ENCODE data around the gene RAB7A. TPM values are rescaled to one million over a fixed set of nuclear protein-coding genes. Genes with fewer than 3 reads are reported as not detected.
"Not testable (repeated sequence)": the region's sequence is repeated elsewhere in the genome, so short reads cannot be mapped to it uniquely, and the experiment has no call there.

RAB7A gene
- polyA plus RNA-seq, 1 donor from 2014 or later, result 42.4 TPM

DNA sequence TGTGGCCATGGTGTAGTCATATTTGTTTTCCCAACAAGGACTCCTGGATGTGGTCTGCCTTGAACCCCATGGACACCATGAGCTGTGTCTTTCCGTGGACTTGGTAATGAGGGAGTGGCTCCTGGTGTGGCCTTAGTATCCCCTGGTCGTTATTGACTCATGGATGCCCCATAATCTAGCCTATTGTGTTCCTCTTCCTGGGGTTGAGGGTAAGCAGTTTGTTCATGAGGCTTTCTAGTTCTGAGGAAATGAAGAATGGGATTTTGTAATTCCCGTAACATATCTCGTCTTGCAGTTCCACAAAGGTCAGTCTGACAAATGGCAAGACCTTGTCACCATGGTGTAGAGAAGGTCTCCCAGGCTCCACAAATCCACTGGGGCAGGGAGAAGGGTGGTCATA lies 22.6 kb downstream of the RAB7A start:
- no peaks in the 10 kb centered on the region for H3F3A ChIP-seq (ENCODE audit: insufficient read depth, low read length, poor library complexity, severe bottlenecking)
- peaks cover 26% of the 10 kb centered on the region for H3K79me2 ChIP-seq (replicated peaks; ENCODE audit: insufficient read depth, low read length)
- no peak overlapping the region for H3K27ac ChIP-seq (ENCODE audit: low read length)
- no peak for TF ChIP-seq POLR2AphosphoS5 (IDR thresholded peaks at IDR 0.05)
- no peak for TF ChIP-seq MXI1 (conservative IDR thresholded peaks at IDR 0.05; ENCODE audit: poor library complexity, severe bottlenecking)
- TF ChIP-seq, protein P1, sequence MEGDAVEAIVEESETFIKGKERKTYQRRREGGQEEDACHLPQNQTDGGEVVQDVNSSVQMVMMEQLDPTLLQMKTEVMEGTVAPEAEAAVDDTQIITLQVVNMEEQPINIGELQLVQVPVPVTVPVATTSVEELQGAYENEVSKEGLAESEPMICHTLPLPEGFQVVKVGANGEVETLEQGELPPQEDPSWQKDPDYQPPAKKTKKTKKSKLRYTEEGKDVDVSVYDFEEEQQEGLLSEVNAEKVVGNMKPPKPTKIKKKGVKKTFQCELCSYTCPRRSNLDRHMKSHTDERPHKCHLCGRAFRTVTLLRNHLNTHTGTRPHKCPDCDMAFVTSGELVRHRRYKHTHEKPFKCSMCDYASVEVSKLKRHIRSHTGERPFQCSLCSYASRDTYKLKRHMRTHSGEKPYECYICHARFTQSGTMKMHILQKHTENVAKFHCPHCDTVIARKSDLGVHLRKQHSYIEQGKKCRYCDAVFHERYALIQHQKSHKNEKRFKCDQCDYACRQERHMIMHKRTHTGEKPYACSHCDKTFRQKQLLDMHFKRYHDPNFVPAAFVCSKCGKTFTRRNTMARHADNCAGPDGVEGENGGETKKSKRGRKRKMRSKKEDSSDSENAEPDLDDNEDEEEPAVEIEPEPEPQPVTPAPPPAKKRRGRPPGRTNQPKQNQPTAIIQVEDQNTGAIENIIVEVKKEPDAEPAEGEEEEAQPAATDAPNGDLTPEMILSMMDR (IDR thresholded peaks at IDR 0.05; ENCODE audit: poor library complexity, severe bottlenecking), result no peak
- TF ChIP-seq, protein P2, sequence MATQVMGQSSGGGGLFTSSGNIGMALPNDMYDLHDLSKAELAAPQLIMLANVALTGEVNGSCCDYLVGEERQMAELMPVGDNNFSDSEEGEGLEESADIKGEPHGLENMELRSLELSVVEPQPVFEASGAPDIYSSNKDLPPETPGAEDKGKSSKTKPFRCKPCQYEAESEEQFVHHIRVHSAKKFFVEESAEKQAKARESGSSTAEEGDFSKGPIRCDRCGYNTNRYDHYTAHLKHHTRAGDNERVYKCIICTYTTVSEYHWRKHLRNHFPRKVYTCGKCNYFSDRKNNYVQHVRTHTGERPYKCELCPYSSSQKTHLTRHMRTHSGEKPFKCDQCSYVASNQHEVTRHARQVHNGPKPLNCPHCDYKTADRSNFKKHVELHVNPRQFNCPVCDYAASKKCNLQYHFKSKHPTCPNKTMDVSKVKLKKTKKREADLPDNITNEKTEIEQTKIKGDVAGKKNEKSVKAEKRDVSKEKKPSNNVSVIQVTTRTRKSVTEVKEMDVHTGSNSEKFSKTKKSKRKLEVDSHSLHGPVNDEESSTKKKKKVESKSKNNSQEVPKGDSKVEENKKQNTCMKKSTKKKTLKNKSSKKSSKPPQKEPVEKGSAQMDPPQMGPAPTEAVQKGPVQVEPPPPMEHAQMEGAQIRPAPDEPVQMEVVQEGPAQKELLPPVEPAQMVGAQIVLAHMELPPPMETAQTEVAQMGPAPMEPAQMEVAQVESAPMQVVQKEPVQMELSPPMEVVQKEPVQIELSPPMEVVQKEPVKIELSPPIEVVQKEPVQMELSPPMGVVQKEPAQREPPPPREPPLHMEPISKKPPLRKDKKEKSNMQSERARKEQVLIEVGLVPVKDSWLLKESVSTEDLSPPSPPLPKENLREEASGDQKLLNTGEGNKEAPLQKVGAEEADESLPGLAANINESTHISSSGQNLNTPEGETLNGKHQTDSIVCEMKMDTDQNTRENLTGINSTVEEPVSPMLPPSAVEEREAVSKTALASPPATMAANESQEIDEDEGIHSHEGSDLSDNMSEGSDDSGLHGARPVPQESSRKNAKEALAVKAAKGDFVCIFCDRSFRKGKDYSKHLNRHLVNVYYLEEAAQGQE (IDR thresholded peaks at IDR 0.05; ENCODE audit: borderline replicate concordance), result no peak
- no peak for TF ChIP-seq EP300 (conservative IDR thresholded peaks at IDR 0.05; ENCODE audit: poor library complexity, severe bottlenecking)
- no peak for TF ChIP-seq SMC3 (conservative IDR thresholded peaks at IDR 0.05; ENCODE audit: poor library complexity)
- no peak for TF ChIP-seq EZH2 (IDR thresholded peaks at IDR 0.05; ENCODE audit: borderline replicate concordance, insufficient read depth, low read length, poor library complexity, severe bottlenecking)
- TF ChIP-seq RAD21 (conservative IDR thresholded peaks at IDR 0.05), result no peak
- no peak overlapping the region for H2AFZ ChIP-seq (ENCODE audit: low read depth, low read length)
- H3K27me3 ChIP-seq (ENCODE audit: insufficient read depth, low read depth, low read length), result no peaks in the 10 kb centered on the region
- no peaks in the 10 kb centered on the region for H3K9me3 ChIP-seq (ENCODE audit: low read length)
- H3K9me2 ChIP-seq (ENCODE audit: insufficient read depth, low read length), result no peaks in the 10 kb centered on the region
- H4K20me1 ChIP-seq (ENCODE audit: insufficient read depth), result no peaks in the 10 kb centered on the region
- no peaks in the 10 kb centered on the region for H3K36me3 ChIP-seq (ENCODE audit: insufficient read depth, low read length)
- no peak overlapping the region for H3K9ac ChIP-seq (ENCODE audit: low read length)
- H3K4me2 ChIP-seq (ENCODE audit: low read length), result no peak overlapping the region
- no peak overlapping the region for H3K4me3 ChIP-seq (ENCODE audit: low read length)

DNA sequence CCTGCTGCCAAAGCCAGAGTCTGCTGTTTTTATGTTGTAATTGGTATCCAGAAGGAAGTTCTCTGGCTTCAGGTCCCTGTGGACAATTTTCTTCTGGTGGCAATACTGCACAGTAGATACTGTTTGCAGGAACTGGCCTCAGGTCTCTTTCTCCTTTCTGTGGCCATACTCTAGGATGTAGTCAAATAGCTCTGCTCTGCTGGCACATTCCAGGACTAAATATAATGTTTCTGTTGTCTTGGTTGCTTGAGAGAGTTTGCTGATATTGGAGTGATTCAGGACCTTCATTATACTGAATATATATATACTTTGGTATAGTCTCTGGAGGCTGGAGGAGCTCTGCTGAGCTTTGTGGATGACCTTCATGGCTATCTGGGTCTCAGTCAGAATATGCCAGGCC lies 23.1 kb downstream of the RAB7A start:
- Histone ChIP-seq H3K36me3 (ENCODE audit: insufficient read depth, low read length) (no peaks in the 10 kb centered on the region), H3K79me2 (replicated peaks; ENCODE audit: insufficient read depth, low read length) (peaks cover 26% of the 10 kb centered on the region), H3K27ac (ENCODE audit: low read length) (no peak overlapping the region), H3K9me2 (ENCODE audit: insufficient read depth, low read length) (no peaks in the 10 kb centered on the region), H2AFZ (ENCODE audit: low read depth, low read length) (no peak overlapping the region), H4K20me1 (ENCODE audit: insufficient read depth) (no peaks in the 10 kb centered on the region), H3K9me3 (ENCODE audit: low read length) (no peaks in the 10 kb centered on the region), H3K9ac (ENCODE audit: low read length) (no peak overlapping the region), H3K27me3 (ENCODE audit: insufficient read depth, low read depth, low read length) (no peaks in the 10 kb centered on the region), H3K4me2 (ENCODE audit: low read length) (no peak overlapping the region), H3F3A (ENCODE audit: insufficient read depth, low read length, poor library complexity, severe bottlenecking) (no peaks in the 10 kb centered on the region), H3K4me3 (ENCODE audit: low read length) (no peak overlapping the region)
- TF ChIP-seq SMC3 (conservative IDR thresholded peaks at IDR 0.05; ENCODE audit: poor library complexity) (no peak), EP300 (conservative IDR thresholded peaks at IDR 0.05; ENCODE audit: poor library complexity, severe bottlenecking) (no peak), POLR2AphosphoS5 (IDR thresholded peaks at IDR 0.05) (no peak), MXI1 (conservative IDR thresholded peaks at IDR 0.05; ENCODE audit: poor library complexity, severe bottlenecking) (no peak), RAD21 (conservative IDR thresholded peaks at IDR 0.05) (no peak), EZH2 (IDR thresholded peaks at IDR 0.05; ENCODE audit: borderline replicate concordance, insufficient read depth, low read length, poor library complexity, severe bottlenecking) (no peak), TAF1 (IDR thresholded peaks at IDR 0.05; ENCODE audit: low read depth) (no peak)
- TF ChIP-seq, protein P1 (IDR thresholded peaks at IDR 0.05; ENCODE audit: poor library complexity, severe bottlenecking), result no peak
- TF ChIP-seq, protein P2 (IDR thresholded peaks at IDR 0.05; ENCODE audit: borderline replicate concordance), result no peak

DNA sequence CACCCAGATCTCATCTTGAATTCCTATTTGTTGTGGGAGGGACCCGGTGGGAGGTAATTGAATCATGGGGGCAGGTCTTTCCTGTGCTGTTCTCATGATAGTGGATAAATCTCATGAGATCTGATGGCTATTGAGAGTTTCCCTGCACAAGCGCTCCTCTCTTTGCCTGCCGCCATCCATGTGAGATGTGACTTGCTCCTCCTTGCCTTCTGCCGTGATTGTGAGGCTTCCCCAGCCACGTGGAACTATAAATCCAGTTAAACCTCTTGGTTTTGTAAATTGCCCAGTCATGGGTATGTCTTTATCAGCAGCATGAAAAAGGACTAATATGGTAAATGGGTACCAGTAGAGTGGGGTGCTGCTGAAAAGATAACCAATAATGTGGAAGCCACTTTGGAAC lies 23.6 kb downstream of the RAB7A start:
- H3K4me2 ChIP-seq (ENCODE audit: low read length); H4K20me1 ChIP-seq (ENCODE audit: insufficient read depth); H3K9ac ChIP-seq (ENCODE audit: low read length); H3K27ac ChIP-seq (ENCODE audit: low read length); H3F3A ChIP-seq (ENCODE audit: insufficient read depth, low read length, poor library complexity, severe bottlenecking); H3K27me3 ChIP-seq (ENCODE audit: insufficient read depth, low read depth, low read length); H3K4me3 ChIP-seq (ENCODE audit: low read length); H2AFZ ChIP-seq (ENCODE audit: low read depth, low read length); H3K36me3 ChIP-seq (ENCODE audit: insufficient read depth, low read length); H3K9me2 ChIP-seq (ENCODE audit: insufficient read depth, low read length); H3K9me3 ChIP-seq (ENCODE audit: low read length): not testable (repeated sequence)
- peaks cover 26% of the 10 kb centered on the region for H3K79me2 ChIP-seq (replicated peaks; ENCODE audit: insufficient read depth, low read length)

Data from neural cell (in vitro differentiated cells).